Suppressor macrophage treated with lipopolysaccharide for 1 hour (primary cell): Measurements from ENCODE around the gene RFNG.

ENCODE experiments used
- DNase-seq, 3 donors: peaks; one replicate each; pipeline ENCODE4 v3.0.0-alpha.2; 2020 to 2022

The RFNG gene

GRCh38 chr17:81998691-81999438 lies 52.7 kb downstream of the RFNG start:
- no peak for DNase-seq

GRCh38 chr17:81998212-81998611 lies 53.4 kb downstream of the RFNG start:
- no peak for DNase-seq
